ENCODE results near the gene PHF13. TPM values are rescaled to one million over a fixed set of nuclear protein-coding genes. Genes with fewer than 3 reads are reported as not detected.

PHF13 gene
- total RNA-seq, 1 experiment from 2014 or later, result 55.8 TPM

GRCh38 chr1:6584126-6585080 lies 29.1 kb upstream of the PHF13 start:
- H3K27ac ChIP-seq (ENCODE audit: insufficient read length, low read depth, low read length), result no peak overlapping the region
- H3K9me3 Mint-ChIP-seq, result no peaks in the 10 kb centered on the region
- H2AK5ac ChIP-seq (ENCODE audit: insufficient read length, low read length), result no peak overlapping the region
- no peak overlapping the region for H2BK5ac ChIP-seq (ENCODE audit: insufficient read length, low read length)
- peak; percentile 52 for TF ChIP-seq CTCF (conservative IDR thresholded peaks at IDR 0.05)
- no peaks in the 10 kb centered on the region for H3K4me1 ChIP-seq (ENCODE audit: insufficient read depth, low read length)
- no peak overlapping the region for H3K14ac ChIP-seq (ENCODE audit: insufficient read depth, low read length)
- WGBS (ENCODE audit: extremely low coverage, insufficient read length, low lambda C conversion rate), result no CpG with 5 or more reads among the region's 21 CpGs
- H3K9ac ChIP-seq (ENCODE audit: extremely low read depth, insufficient read length, low read length), result no peak overlapping the region
- no peak overlapping the region for H4K91ac ChIP-seq (ENCODE audit: insufficient read length, low read depth, low read length)
- H3K56ac ChIP-seq (ENCODE audit: insufficient read length, low read depth, low read length), result no peak overlapping the region
- H3K27me3 ChIP-seq (ENCODE audit: insufficient read depth, low read length), result no peaks in the 10 kb centered on the region
- H3K27me3 Mint-ChIP-seq (ENCODE audit: low read depth), result no peaks in the 10 kb centered on the region
- H3K27ac Mint-ChIP-seq, result peak overlapping the region; percentile 8 to 80 (median 69); a peak in 3 of 7 replicates
- H4K20me1 ChIP-seq (ENCODE audit: control insufficient read depth, insufficient read depth, insufficient read length), result no peaks in the 10 kb centered on the region
- no peak overlapping the region for H4K5ac ChIP-seq (ENCODE audit: insufficient read length, low read depth, low read length)
- peaks cover 6 to 33% (median 16%) of the 10 kb centered on the region in 3 experiments; a peak in 6 of 7 replicates for H3K36me3 Mint-ChIP-seq (ENCODE audit: insufficient read depth in 1 of 3, low read depth in 3 of 3)
- DNase-seq, result no peak
- no peak overlapping the region for H2AFZ ChIP-seq (ENCODE audit: low read length)
- H3K79me2 ChIP-seq (ENCODE audit: insufficient read depth, low read length), result no peaks in the 10 kb centered on the region
- peaks cover 7% of the 10 kb centered on the region for H3K23me2 ChIP-seq (ENCODE audit: insufficient read length, low read depth, low read length, poor library complexity, severe bottlenecking)
- no peak overlapping the region for H2BK12ac ChIP-seq (ENCODE audit: insufficient read length, low read depth, low read length)
- H3K18ac ChIP-seq (ENCODE audit: insufficient read length, low read depth, low read length), result no peak overlapping the region
- H3K23ac ChIP-seq (ENCODE audit: insufficient read length, low read depth, low read length), result no peak overlapping the region
- no peak overlapping the region for H2BK15ac ChIP-seq (ENCODE audit: low read depth, low read length)
- no peaks in the 10 kb centered on the region for H3K9me3 ChIP-seq (ENCODE audit: control insufficient read depth, low read depth, low read length)
- no peak overlapping the region for H3K4me2 ChIP-seq (ENCODE audit: insufficient read depth, insufficient read length, low read length)
- H2BK20ac ChIP-seq (ENCODE audit: low read depth, low read length, poor library complexity, severe bottlenecking), result no peak overlapping the region
- no peak overlapping the region for H3K4me3 Mint-ChIP-seq
- no peak overlapping the region for H4K8ac ChIP-seq (replicated peaks; ENCODE audit: insufficient read length, low read depth, low read length)
- no peak overlapping the region for H3T11ph ChIP-seq (ENCODE audit: low read length)
- H3K4ac ChIP-seq (ENCODE audit: low read depth, low read length), result no peak overlapping the region
- H2BK120ac ChIP-seq (ENCODE audit: low read depth, low read length, poor library complexity, severe bottlenecking), result no peak overlapping the region
- H3K4me1 Mint-ChIP-seq, result peaks cover 8 to 11% of the 10 kb centered on the region in 2 experiments
- peaks cover 4% of the 10 kb centered on the region for H3K79me1 ChIP-seq (ENCODE audit: insufficient read depth, low read depth, low read length, poor library complexity, severe bottlenecking)
